Activated B cell treated with CpG ODN at 0.5 μM for 24 hours (primary cell): ENCODE data around the gene SURF1. TPM values are rescaled to one million over a fixed set of nuclear protein-coding genes. Genes with fewer than 3 reads are reported as not detected.

Source experiments
- ATAC-seq: fragments of 200-7000 bp; cut with Tn5 transposase; one replicate; pipeline ENCODE4 v1.10.0; 2021; ENCODE audit warnings: low read depth, mild to moderate bottlenecking, moderate library complexity
- CTCF ChIA-PET: fragments of 350-600 bp; sonication (Branson Sonifier 250); formaldehyde crosslinking; loops from one replicate; lab custom pipeline; 2021; ENCODE audit warnings: antibody characterized with exemption; lab: Charles Lee
- POLR2A ChIA-PET: fragments of 350-600 bp; sonication (Branson Sonifier 250); formaldehyde crosslinking; loops from one replicate; lab custom pipeline; 2021; ENCODE audit warnings: antibody characterized with exemption; lab: Charles Lee
- DNase-seq: peaks from one replicate; pipeline ENCODE4 v3.0.0; 2022
- H3K27ac Mint-ChIP-seq: one replicate; pipeline ENCODE4 v1.8.0; 2020; ENCODE audit warnings: mixed read lengths
- H3K27me3 Mint-ChIP-seq: one replicate; pipeline ENCODE4 v1.8.0; 2021; ENCODE audit warnings: mixed read lengths
- H3K36me3 Mint-ChIP-seq: one replicate; pipeline ENCODE4 v1.8.0; 2021; ENCODE audit warnings: low read depth, mixed read lengths
- H3K4me1 Mint-ChIP-seq: one replicate; pipeline ENCODE4 v1.8.0; 2021; ENCODE audit warnings: mixed read lengths
- H3K4me3 Mint-ChIP-seq: one replicate; pipeline ENCODE4 v1.8.0; 2020; ENCODE audit warnings: mild to moderate bottlenecking, mixed read lengths
- H3K9me3 Mint-ChIP-seq: one replicate; pipeline ENCODE4 v1.8.0; 2020; ENCODE audit warnings: mixed read lengths
- intact Hi-C: fragments of 100-400 bp; cut with micrococcal nuclease; formaldehyde crosslinking; loops from one replicate; pipeline ENCODE4 v1.15.1; 2024
- total RNA-seq: library from RNA; stranded (reverse); gene quantifications from 2 replicates; pipeline ENCODE4 v1.2.3, GENCODE V29; 2022
- TF ChIP-seq, protein P1 (sequence below): fragments of 200-600 bp; IDR thresholded peaks from one replicate; pipeline ENCODE4 v1.8.0; 2022; ENCODE audit warnings: antibody characterized with exemption, mild to moderate bottlenecking

The SURF1 gene
- total RNA-seq, 1 donor from 2014 or later, result 33.6 TPM

DNA sequence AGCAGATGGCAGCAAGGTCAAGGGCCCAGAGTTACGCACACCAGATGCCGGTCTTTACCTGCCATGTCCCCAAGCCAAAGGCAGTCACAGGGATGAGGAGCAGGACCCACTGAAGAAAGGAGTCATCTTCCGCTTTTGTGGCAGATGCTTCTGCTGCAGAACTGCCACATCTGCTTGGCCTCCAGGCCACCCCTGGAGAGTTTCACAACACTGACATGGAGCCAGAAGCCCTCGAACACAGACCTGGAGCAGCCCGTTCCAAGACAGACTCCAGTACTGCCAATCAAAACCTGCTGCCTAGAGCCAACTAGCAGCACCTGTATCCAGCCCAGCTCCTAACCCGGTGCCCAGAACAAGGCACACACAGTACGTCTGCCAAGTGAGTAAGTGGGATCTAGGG is 1.5 kb downstream of the SURF1 start:
- Mint-ChIP-seq H3K36me3 (peaks cover 53% of the 10 kb centered on the region), H3K4me3 (peak overlapping the region; percentile 88), H3K4me1 (peaks cover 51% of the 10 kb centered on the region), H3K9me3 (no peaks in the 10 kb centered on the region), H3K27me3 (no peaks in the 10 kb centered on the region), H3K27ac (no peak overlapping the region)
- CTCF ChIA-PET, result interaction anchor here (0.8 to 1.0 kb wide), 2 partner anchors 9 to 169 kb away, joined by 3 to 4 read pairs; no protein-coding TSS in a partner anchor
- DNase-seq, result no peak
- TF ChIP-seq, protein P1, sequence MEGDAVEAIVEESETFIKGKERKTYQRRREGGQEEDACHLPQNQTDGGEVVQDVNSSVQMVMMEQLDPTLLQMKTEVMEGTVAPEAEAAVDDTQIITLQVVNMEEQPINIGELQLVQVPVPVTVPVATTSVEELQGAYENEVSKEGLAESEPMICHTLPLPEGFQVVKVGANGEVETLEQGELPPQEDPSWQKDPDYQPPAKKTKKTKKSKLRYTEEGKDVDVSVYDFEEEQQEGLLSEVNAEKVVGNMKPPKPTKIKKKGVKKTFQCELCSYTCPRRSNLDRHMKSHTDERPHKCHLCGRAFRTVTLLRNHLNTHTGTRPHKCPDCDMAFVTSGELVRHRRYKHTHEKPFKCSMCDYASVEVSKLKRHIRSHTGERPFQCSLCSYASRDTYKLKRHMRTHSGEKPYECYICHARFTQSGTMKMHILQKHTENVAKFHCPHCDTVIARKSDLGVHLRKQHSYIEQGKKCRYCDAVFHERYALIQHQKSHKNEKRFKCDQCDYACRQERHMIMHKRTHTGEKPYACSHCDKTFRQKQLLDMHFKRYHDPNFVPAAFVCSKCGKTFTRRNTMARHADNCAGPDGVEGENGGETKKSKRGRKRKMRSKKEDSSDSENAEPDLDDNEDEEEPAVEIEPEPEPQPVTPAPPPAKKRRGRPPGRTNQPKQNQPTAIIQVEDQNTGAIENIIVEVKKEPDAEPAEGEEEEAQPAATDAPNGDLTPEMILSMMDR, result no peak
- ATAC-seq, result no peak
- intact Hi-C loops, result no loop called here
- POLR2A ChIA-PET, result interaction anchor here (1.0 to 3.7 kb wide), 5 partner anchors 7 to 324 kb away, joined by 3 to 52 read pairs (median 8); partner anchors contain the start of genes CACFD1, GTF3C5, MED22 and RPL7A

DNA sequence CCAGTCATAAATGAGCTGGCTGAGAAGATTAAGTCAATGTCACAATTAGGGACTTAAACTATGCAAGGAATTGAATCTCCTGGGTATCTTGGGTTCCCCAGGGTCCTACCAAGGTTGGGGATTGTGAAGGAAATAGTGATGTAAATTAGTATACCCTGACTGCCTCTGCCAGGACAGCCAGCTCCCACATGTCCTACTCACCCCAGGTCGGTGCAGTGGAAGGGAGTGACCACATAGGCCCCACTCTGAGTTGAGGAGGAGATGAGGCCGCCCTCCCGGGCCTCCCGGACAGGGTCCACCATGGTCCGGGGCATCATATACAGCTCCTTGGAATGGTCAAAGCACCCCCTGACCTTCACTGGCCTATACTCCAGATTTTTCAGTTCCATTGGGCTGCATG is 2.7 kb downstream of the SURF1 start:
- CTCF ChIA-PET, result no interaction called here
- TF ChIP-seq, protein P1, result no peak
- H3K4me1 Mint-ChIP-seq, result peaks cover 59% of the 10 kb centered on the region
- POLR2A ChIA-PET, result interaction anchor here (1.0 to 1.1 kb wide), 2 partner anchors 11 to 18 kb away, joined by 3 read pairs; partner anchors contain the start of gene SURF6
- peak overlapping the region; percentile 31 for H3K27ac Mint-ChIP-seq
- no peak overlapping the region for H3K4me3 Mint-ChIP-seq
- peaks cover 57% of the 10 kb centered on the region for H3K36me3 Mint-ChIP-seq
- no peaks in the 10 kb centered on the region for H3K9me3 Mint-ChIP-seq
- H3K27me3 Mint-ChIP-seq, result no peaks in the 10 kb centered on the region
- ATAC-seq (no peak), DNase-seq (no peak)
- intact Hi-C loops, result no loop called here

DNA sequence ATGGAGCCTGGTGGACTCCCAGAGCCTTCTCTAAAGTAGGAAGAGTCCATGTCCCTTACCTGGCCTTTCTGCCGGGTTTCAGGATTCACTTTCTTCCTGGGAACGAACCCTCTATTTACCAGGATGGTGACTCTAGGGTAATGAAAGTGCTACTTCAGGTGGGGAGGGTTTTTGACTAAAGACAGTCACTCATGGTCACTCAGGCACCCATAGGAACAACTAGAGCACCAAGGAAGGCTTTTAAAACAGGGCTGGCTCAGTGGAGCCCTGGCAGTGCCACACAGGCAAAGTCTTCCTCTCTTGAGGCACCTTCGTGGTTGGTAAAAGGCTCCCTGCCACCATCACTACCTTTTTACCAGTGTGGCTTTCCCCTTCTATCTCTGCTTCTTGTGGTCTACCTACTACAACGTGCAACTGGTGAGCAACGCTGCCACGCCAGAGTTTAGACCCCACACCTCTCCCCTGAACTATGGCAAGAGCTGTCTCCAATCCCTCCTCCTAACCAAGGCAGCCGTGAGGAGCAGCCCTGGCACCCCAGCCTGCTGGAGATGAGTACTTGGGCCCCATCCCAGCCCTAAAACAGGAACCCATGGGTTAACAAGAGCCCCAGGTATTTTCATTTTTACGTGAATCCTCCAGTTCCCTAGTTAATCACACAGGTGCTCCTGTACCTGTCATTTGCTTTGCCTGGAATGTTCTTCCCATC is 3.5 kb downstream of the SURF1 start:
- TF ChIP-seq, protein P1, result no peak
- Mint-ChIP-seq H3K36me3 (peaks cover 62% of the 10 kb centered on the region), H3K4me1 (peaks cover 58% of the 10 kb centered on the region), H3K27ac (peak overlapping the region; percentile 31), H3K9me3 (no peaks in the 10 kb centered on the region), H3K27me3 (no peaks in the 10 kb centered on the region), H3K4me3 (no peak overlapping the region)
- intact Hi-C loops, result no loop called here
- DNase-seq, result no peak
- ChIA-PET CTCF (interaction anchor here (0.9 kb wide), 1 partner anchor 167 kb away, joined by 3 read pairs; no protein-coding TSS in a partner anchor), POLR2A (interaction anchor here (0.6 to 1.5 kb wide), 5 partner anchors 11 to 21 kb away, joined by 3 to 8 read pairs (median 3); partner anchors contain the start of gene SURF6)
- no peak for ATAC-seq

DNA sequence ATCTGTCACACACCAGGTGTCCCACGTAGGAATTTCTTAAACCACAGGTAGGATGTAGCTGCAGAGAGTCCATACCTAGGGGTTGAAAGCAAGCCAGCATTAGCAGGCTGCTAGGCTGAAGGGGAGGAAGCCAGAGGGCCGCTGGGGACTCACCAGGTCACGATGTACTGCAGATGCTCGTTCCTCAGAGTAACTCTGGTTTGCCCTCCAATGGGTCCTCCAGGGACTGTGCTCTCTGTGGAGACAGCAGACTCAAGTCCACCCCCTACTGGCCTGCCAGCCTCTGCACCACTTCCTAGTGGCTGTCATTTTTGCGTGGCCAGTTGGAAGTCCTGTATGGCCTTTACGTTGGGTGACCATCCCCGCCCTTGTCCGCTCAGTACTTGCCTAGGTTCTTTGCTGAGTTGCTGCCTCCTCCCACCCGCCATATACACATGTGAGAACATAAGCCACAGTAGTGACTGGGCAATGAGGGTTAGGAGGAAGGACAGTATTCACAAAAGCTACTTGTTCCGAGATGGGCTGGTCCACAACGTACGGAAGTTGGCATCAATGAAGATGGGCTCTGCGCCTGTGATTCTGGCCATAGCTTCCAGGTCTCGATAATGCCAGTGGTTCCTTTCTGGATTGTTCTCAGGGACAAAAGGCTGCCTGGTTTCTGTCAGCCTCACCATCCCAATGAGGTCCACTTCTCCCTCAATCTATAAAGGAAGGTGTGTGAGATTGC is 4.2 kb downstream of the SURF1 start:
- DNase-seq (no peak), ATAC-seq (peak; percentile 8)
- Mint-ChIP-seq H3K27ac (no peak overlapping the region), H3K27me3 (no peaks in the 10 kb centered on the region), H3K36me3 (peaks cover 61% of the 10 kb centered on the region), H3K9me3 (no peaks in the 10 kb centered on the region), H3K4me1 (peaks cover 53% of the 10 kb centered on the region), H3K4me3 (no peak overlapping the region)
- intact Hi-C loops, result no loop called here
- TF ChIP-seq, protein P1, result no peak
- CTCF ChIA-PET, result interaction anchor here (0.9 to 1.1 kb wide), 2 partner anchors 22 to 166 kb away, joined by 3 read pairs; no protein-coding TSS in a partner anchor
- POLR2A ChIA-PET, result interaction anchor here (0.6 to 1.5 kb wide), 4 partner anchors 11 to 128 kb away, joined by 3 to 8 read pairs (median 4); no protein-coding TSS in a partner anchor
